PFSK-1 (cell line): Measurements from ENCODE around the gene MUSK.

Source experiments
- FOXP2 ChIP-seq: optimal IDR thresholded peaks from 2 replicates; pipeline ENCODE3; 2011; ENCODE audit warnings: borderline replicate concordance, control low read depth, inconsistent platforms; ENCODE audit not compliant: insufficient read depth; ENCODE audit errors: extremely low read length, extremely low read depth
- POLR2AphosphoS5 ChIP-seq: IDR thresholded peaks from 2 replicates; pipeline ENCODE4 v1.6.1; 2012; ENCODE audit warnings: low read depth, mild to moderate bottlenecking, control low read depth, low read length, moderate library complexity
- SIN3A ChIP-seq: IDR thresholded peaks from 2 replicates; pipeline ENCODE4 v1.6.1; 2012; ENCODE audit warnings: mild to moderate bottlenecking, low read length, moderate library complexity, borderline replicate concordance; ENCODE audit not compliant: insufficient read depth
- TAF1 ChIP-seq: IDR thresholded peaks from 2 replicates; pipeline ENCODE4 v1.6.1; 2012; ENCODE audit warnings: low read length, control low read depth, borderline replicate concordance; ENCODE audit not compliant: insufficient read depth
- TF ChIP-seq, protein P1 (sequence below), 2 experiments: IDR thresholded peaks; 2 replicates each; pipeline versions ENCODE4 v1.6.1 to v1.8.0; 2011 to 2012; ENCODE audit warnings: low read depth in 2 of 2, low read length in 2 of 2, control low read depth in 1 of 2, inconsistent platforms in 1 of 2, mild to moderate bottlenecking in 1 of 2, moderate library complexity in 1 of 2; ENCODE audit not compliant: insufficient read depth in 1 of 2

MUSK gene

DNA sequence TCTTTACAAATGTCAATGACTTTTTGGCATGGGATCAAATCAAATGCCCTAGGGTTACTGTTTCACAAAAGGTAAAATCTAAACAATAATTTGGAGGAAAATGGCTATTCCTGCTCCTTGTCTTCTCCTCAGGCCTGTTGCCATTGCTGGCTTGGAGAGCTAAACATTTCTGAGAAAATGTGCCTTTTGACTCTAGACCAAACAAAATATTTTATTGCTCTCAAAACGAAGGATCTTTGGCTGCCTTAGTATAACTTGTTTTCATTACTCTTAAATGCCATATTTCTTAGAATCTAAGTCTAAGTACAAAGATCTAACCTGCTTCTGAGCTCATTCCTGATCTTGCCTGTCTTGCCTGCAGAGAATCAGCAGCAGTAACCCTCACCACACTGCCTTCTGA, 116.6 kb downstream of the MUSK start:
- TF ChIP-seq SIN3A (no peak), FOXP2 (no peak), TAF1 (no peak), POLR2AphosphoS5 (no peak)
- TF ChIP-seq, protein P1, sequence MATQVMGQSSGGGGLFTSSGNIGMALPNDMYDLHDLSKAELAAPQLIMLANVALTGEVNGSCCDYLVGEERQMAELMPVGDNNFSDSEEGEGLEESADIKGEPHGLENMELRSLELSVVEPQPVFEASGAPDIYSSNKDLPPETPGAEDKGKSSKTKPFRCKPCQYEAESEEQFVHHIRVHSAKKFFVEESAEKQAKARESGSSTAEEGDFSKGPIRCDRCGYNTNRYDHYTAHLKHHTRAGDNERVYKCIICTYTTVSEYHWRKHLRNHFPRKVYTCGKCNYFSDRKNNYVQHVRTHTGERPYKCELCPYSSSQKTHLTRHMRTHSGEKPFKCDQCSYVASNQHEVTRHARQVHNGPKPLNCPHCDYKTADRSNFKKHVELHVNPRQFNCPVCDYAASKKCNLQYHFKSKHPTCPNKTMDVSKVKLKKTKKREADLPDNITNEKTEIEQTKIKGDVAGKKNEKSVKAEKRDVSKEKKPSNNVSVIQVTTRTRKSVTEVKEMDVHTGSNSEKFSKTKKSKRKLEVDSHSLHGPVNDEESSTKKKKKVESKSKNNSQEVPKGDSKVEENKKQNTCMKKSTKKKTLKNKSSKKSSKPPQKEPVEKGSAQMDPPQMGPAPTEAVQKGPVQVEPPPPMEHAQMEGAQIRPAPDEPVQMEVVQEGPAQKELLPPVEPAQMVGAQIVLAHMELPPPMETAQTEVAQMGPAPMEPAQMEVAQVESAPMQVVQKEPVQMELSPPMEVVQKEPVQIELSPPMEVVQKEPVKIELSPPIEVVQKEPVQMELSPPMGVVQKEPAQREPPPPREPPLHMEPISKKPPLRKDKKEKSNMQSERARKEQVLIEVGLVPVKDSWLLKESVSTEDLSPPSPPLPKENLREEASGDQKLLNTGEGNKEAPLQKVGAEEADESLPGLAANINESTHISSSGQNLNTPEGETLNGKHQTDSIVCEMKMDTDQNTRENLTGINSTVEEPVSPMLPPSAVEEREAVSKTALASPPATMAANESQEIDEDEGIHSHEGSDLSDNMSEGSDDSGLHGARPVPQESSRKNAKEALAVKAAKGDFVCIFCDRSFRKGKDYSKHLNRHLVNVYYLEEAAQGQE (IDR thresholded peaks at IDR 0.05; ENCODE audit: insufficient read depth in 1 of 2, low read depth in 2 of 2, low read length in 2 of 2), result no peak

DNA sequence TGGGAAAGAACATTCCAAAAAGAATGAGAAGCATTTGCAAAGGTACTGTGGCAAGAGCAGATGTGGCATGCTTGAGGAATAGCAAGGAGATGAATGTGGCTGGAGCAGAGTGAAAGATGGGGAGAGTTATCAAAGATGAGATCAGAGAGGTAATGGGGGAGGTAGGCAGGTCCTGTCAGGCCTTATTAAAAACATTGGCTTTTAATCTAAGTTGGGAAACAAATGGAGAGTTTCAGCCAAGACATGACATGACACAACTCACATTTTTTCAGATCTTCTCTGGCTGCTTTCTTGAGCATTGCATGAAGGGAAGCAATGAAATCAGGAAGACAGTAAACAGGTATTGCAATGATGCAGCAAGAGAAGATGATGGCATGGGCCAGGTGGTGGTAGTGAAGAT, 120.3 kb downstream of the MUSK start:
- no peak for TF ChIP-seq SIN3A
- TF ChIP-seq POLR2AphosphoS5, result no peak
- TF ChIP-seq, protein P1 (IDR thresholded peaks at IDR 0.05; ENCODE audit: insufficient read depth in 1 of 2, low read depth in 2 of 2, low read length in 2 of 2), result no peak
- TF ChIP-seq FOXP2, result no peak
- no peak for TF ChIP-seq TAF1

DNA sequence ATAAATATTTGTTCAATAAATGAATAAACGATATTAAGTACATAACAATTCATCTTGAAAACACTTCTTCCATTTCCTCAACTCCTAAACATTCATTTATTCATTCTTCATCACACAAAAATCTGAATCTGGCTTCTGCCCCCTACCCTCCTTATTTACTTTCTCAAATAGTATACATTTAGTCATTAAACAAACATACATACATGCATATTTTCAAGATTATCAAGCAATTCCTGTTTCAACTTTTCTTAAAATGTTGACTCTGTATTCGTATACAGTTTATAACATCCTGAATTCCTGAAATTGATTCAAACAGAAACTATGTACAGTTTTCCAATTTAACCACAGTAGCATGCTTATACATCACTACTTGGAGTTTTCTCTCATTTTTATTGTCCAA, 129.0 kb downstream of the MUSK start:
- TF ChIP-seq FOXP2, result no peak
- TF ChIP-seq, protein P1 (IDR thresholded peaks at IDR 0.05; ENCODE audit: insufficient read depth in 1 of 2, low read depth in 2 of 2, low read length in 2 of 2), result no peak
- TF ChIP-seq TAF1, result no peak
- TF ChIP-seq POLR2AphosphoS5, result no peak
- no peak for TF ChIP-seq SIN3A

DNA sequence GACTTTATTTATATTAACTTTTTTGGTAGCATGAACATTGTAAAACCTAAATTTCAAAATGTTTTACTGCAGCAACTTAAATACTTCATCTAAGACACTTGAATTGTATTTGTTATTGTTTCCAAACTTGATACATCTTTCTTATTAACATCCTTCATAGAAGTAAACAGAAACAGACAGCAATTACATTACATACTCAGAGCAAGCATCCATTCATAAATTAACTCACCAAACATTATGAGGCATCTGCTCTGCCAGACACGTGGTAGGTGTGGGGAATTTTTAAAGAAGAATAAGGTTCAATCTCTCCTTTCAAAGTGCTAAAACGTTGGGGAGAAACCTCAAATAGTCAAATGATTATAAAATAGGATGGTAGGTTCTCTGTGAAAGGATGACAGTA, 130.8 kb downstream of the MUSK start:
- TF ChIP-seq TAF1 (no peak), POLR2AphosphoS5 (no peak), SIN3A (no peak)
- TF ChIP-seq, protein P1 (IDR thresholded peaks at IDR 0.05; ENCODE audit: insufficient read depth in 1 of 2, low read depth in 2 of 2, low read length in 2 of 2), result no peak

DNA sequence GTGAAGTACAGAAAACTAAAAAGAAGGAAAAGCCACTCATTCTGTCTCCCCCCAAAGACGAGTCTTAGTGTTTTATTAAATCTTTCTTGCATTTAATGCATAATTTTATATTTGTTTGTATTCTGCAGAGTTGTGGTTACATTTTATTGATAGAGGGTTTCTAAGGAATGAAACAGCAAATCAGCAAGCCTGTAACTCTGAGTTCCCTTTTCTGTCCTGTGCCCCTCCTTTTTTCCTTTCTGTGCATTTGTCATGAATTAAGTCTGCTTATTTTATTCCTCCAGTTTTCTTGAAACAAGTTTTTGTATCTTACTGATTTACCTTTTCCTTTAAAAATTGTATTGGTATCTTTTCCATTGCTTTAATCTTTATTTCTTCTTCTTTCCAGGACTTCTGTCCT, 132.8 kb downstream of the MUSK start:
- no peak for TF ChIP-seq SIN3A
- no peak for TF ChIP-seq POLR2AphosphoS5
- TF ChIP-seq, protein P1 (IDR thresholded peaks at IDR 0.05; ENCODE audit: insufficient read depth in 1 of 2, low read depth in 2 of 2, low read length in 2 of 2), result no peak
- TF ChIP-seq TAF1, result no peak
- TF ChIP-seq FOXP2, result no peak
